LNCAP (cell line): ENCODE measurements around the gene POMGNT1.

Source experiments
- TF ChIP-seq, protein P1 (sequence below): fragments of 450-650 bp; IDR thresholded peaks from 2 replicates; pipeline ENCODE4 v1.5.1; 2017; ENCODE audit warnings: mild to moderate bottlenecking

The POMGNT1 gene

DNA sequence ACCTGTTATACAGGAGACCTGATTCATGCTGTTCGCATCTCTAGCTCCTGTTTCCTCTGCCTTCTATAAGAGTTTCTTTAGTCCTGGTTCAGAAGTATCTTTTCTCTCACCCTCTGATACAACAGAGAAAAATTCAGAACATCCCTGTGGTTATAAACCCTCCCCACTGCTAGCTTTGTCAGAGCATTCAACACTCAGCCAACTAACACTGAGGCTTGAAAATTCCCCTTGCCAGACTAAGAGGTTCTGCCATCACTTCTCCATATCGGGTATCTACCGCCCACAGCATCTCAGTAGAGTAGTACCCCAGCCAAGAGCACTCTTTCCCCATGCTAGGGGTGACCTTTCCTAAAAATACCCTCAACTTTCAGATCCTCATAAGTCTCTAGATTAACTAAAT lies 46.2 kb downstream of the POMGNT1 start:
- TF ChIP-seq, protein P1, sequence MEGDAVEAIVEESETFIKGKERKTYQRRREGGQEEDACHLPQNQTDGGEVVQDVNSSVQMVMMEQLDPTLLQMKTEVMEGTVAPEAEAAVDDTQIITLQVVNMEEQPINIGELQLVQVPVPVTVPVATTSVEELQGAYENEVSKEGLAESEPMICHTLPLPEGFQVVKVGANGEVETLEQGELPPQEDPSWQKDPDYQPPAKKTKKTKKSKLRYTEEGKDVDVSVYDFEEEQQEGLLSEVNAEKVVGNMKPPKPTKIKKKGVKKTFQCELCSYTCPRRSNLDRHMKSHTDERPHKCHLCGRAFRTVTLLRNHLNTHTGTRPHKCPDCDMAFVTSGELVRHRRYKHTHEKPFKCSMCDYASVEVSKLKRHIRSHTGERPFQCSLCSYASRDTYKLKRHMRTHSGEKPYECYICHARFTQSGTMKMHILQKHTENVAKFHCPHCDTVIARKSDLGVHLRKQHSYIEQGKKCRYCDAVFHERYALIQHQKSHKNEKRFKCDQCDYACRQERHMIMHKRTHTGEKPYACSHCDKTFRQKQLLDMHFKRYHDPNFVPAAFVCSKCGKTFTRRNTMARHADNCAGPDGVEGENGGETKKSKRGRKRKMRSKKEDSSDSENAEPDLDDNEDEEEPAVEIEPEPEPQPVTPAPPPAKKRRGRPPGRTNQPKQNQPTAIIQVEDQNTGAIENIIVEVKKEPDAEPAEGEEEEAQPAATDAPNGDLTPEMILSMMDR = no peak

GRCh38 chr1:46150085-46150484 lies 48.1 kb downstream of the POMGNT1 start:
- TF ChIP-seq, protein P1 = no peak

DNA sequence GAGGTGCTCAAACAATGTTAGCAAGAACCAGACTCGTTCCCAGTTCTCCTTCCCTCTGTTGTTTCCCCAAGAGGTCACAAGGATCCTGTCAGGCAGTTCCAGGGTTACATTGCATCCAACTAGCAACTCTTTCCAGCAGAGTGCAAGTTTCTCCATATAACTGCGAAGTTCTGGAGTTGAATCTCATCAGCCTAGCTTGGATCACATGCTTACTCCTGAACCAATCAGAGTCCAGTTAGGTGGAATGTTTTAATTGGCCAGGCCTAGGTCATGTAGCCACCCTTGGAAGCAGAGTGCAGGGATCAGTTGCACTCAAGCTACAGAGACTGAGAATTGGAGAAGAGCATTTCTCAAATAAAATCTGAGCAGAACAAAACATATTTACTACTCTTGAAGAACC lies 49.9 kb downstream of the POMGNT1 start:
- TF ChIP-seq, protein P1 = no peak
